Measurements from ENCODE around the gene HPX. TPM values are rescaled to one million over a fixed set of nuclear protein-coding genes. Genes with fewer than 3 reads are reported as not detected.

The HPX gene
- total RNA-seq, 1 experiment from 2014 or later: 1.2 TPM

DNA sequence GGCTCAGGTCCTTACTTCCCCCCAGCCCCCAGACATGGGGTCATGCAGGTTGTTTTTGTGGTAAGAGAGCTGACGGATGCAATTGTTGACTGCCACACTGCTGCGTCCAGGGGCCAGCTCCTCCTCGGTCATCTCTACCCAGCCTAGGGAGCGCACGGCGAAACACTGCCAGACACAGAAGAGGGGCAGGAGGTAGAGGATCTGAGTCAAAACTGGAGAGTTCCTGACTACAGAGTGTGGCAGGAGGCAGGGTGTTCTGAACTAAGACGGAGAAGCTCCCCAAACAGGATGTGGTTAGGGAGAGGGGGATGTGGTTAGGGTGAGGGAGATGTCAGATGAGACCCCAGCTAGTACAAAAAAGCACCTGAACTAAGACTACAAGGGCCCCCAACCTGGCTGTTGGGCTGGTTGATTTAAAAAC lies 38.2 kb downstream of the HPX start:
- Histone ChIP-seq H2BK5ac (ENCODE audit: insufficient read length, low read length) (no peak overlapping the region), H4K91ac (ENCODE audit: insufficient read length, low read depth, low read length) (no peak overlapping the region), H2BK15ac (ENCODE audit: low read depth, low read length) (no peak overlapping the region), H3T11ph (ENCODE audit: low read length) (no peak overlapping the region), H3K4me2 (ENCODE audit: insufficient read depth, insufficient read length, low read length) (no peak overlapping the region), H2BK120ac (ENCODE audit: low read depth, low read length, poor library complexity, severe bottlenecking) (no peak overlapping the region), H3K14ac (ENCODE audit: insufficient read depth, low read length) (no peak overlapping the region), H3K9ac (ENCODE audit: extremely low read depth, insufficient read length, low read length) (no peak overlapping the region), H3K23me2 (ENCODE audit: insufficient read length, low read depth, low read length, poor library complexity, severe bottlenecking) (no peaks in the 10 kb centered on the region), H3K4me1 (ENCODE audit: insufficient read depth, low read length) (no peaks in the 10 kb centered on the region), H3K79me2 (ENCODE audit: insufficient read depth, low read length) (no peaks in the 10 kb centered on the region), H3K9me3 (ENCODE audit: control insufficient read depth, low read depth, low read length) (no peaks in the 10 kb centered on the region), H4K5ac (ENCODE audit: insufficient read length, low read depth, low read length) (no peak overlapping the region), H3K27me3 (ENCODE audit: insufficient read depth, low read length) (no peaks in the 10 kb centered on the region), H2BK20ac (ENCODE audit: low read depth, low read length, poor library complexity, severe bottlenecking) (no peak overlapping the region), H2AK5ac (ENCODE audit: insufficient read length, low read length) (no peak overlapping the region), H3K4ac (ENCODE audit: low read depth, low read length) (no peak overlapping the region), H2AFZ (ENCODE audit: low read length) (no peak overlapping the region), H3K18ac (ENCODE audit: insufficient read length, low read depth, low read length) (no peak overlapping the region), H3K23ac (ENCODE audit: insufficient read length, low read depth, low read length) (no peak overlapping the region), H3K79me1 (ENCODE audit: insufficient read depth, low read depth, low read length, poor library complexity, severe bottlenecking) (no peaks in the 10 kb centered on the region), H3K56ac (ENCODE audit: insufficient read length, low read depth, low read length) (no peak overlapping the region), H4K20me1 (ENCODE audit: control insufficient read depth, insufficient read depth, insufficient read length) (no peaks in the 10 kb centered on the region), H3K27ac (ENCODE audit: insufficient read length, low read depth, low read length) (no peak overlapping the region), H4K8ac (replicated peaks; ENCODE audit: insufficient read length, low read depth, low read length) (no peak overlapping the region), H2BK12ac (ENCODE audit: insufficient read length, low read depth, low read length) (no peak overlapping the region)
- no peaks in the 10 kb centered on the region for H3K9me3 Mint-ChIP-seq
- WGBS (ENCODE audit: extremely low coverage, insufficient read length, low lambda C conversion rate): no CpG with 5 or more reads among the region's 7 CpGs
- peaks cover 0 to 10% (median 8%) of the 10 kb centered on the region in 3 experiments; a peak in 2 of 7 replicates for H3K36me3 Mint-ChIP-seq (ENCODE audit: insufficient read depth in 1 of 3, low read depth in 3 of 3)
- no peak overlapping the region for H3K4me3 Mint-ChIP-seq
- no peak overlapping the region; a peak in 1 of 7 replicates for H3K27ac Mint-ChIP-seq
- TF ChIP-seq CTCF (conservative IDR thresholded peaks at IDR 0.05): no peak
- peaks cover 7 to 23% of the 10 kb centered on the region in 2 experiments for H3K4me1 Mint-ChIP-seq
- no peaks in the 10 kb centered on the region for H3K27me3 Mint-ChIP-seq (ENCODE audit: low read depth)
- no peak for DNase-seq
